C4-2B (cell line): ENCODE results near the gene FAM83G.

Experiments used
- H3K27ac ChIP-seq: fragments of 450-650 bp; 2 replicates; pipeline ENCODE4 v1.5.1; 2017
- ZFX ChIP-seq: fragments of 450-650 bp; IDR thresholded peaks from 2 replicates; pipeline ENCODE4 v1.6.1; 2017
- TF ChIP-seq, protein P1 (sequence below): fragments of 450-650 bp; conservative IDR thresholded peaks from 2 replicates; pipeline ENCODE4 v1.5.1; 2017; ENCODE audit warnings: mild to moderate bottlenecking

Gene FAM83G

DNA sequence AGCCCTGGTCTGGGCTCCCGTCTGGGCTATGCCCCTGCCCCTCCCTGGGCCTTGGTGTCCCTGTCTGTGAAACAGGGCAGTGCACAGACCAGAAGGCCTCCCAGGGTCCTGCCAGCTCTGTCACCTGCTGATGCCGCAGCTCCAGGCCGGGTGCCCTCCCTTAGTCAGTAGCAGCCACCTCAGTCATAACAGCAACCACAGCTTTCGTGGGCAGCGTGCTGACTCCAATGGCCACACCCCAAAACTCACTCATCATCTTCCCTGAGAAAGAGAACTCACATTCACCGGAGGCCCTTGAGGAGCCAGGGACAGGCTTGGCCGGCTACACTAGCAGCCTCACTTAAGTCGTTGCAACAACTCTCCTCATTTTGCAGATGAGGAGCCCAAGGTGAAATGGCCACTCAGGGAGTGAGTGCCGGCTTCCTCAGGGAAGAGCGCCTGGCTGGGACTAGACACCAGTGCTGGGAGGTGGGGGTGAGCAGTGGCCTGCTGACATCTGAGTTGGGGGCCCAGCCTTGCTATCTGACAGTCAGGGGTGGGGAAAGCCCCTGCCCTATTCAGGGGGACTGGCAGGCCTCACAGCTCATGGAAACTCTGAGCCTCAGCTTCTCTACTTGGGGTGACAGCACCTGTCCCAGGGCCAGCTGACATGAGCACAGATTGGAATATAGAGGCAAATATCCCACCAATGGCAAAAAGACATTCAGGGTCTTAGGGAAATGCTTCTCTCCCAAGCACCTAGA lies 30.0 kb downstream of the FAM83G start:
- H3K27ac ChIP-seq: no peak overlapping the region
- TF ChIP-seq, protein P1, sequence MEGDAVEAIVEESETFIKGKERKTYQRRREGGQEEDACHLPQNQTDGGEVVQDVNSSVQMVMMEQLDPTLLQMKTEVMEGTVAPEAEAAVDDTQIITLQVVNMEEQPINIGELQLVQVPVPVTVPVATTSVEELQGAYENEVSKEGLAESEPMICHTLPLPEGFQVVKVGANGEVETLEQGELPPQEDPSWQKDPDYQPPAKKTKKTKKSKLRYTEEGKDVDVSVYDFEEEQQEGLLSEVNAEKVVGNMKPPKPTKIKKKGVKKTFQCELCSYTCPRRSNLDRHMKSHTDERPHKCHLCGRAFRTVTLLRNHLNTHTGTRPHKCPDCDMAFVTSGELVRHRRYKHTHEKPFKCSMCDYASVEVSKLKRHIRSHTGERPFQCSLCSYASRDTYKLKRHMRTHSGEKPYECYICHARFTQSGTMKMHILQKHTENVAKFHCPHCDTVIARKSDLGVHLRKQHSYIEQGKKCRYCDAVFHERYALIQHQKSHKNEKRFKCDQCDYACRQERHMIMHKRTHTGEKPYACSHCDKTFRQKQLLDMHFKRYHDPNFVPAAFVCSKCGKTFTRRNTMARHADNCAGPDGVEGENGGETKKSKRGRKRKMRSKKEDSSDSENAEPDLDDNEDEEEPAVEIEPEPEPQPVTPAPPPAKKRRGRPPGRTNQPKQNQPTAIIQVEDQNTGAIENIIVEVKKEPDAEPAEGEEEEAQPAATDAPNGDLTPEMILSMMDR: no peak
- TF ChIP-seq ZFX: no peak

DNA sequence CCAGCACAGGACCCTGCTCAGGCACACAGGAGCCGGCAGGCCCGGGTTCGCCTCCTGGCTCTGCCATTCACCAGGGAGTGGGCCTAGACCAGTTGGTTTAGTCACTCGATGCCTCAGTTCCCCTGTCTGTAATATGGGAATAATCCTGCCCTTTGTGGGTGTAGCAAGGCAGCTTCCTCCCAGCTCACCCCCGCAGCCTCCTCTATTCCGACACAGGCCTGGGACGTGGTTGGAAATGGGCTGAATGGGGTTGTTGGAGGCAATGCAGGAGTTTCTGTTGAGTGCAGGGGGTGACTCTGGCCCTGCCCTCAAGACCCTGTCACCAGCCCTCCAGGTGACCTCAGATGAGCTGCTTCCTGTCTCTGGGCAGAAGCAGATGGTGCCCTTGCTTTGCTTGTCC lies 32.8 kb downstream of the FAM83G start:
- H3K27ac ChIP-seq: no peak overlapping the region
- TF ChIP-seq, protein P1: no peak
- TF ChIP-seq ZFX: no peak

DNA sequence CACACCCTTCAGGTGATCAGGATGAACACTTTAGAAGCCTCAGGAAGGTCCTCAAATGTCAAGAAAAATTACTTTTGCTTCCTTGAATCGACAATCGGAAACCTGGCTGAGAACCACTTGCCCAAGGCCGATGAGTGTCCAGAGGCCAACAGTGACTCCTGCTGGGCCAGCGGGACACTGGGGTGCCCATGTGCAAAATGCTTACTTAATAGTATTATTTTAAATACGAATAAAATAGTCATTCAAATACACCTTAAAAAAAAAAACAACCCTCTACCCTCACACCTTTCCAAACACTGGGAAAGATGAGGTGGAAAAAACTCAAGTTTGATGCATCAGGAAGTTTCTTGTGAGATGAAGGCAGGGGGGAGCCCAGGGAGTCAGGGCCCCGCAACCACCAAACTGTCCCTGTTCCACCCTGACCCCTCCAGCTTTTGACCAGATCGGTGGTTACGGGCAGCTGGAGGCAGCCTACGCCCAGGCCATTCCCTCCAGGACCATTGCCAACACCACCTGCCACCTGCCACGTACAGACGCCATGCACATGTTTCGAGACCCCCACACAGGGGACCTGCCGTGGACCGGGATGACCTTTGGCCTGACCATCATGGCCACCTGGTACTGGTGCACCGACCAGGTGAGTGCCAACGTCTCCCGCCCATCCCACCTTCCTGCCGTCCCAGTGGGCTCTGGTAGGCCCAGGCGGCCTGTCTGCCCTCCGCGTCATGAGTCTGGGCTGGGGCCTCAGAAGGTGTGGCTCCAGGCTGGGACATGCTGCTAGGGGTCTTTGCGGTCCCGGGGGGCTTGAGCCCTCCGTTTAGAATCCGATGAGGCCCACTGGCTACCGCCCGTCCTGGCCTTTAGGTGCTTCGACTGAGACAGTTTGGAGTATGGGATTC lies 33.7 kb downstream of the FAM83G start:
- no peak overlapping the region for H3K27ac ChIP-seq
- TF ChIP-seq ZFX: no peak
- TF ChIP-seq, protein P1: no peak

DNA sequence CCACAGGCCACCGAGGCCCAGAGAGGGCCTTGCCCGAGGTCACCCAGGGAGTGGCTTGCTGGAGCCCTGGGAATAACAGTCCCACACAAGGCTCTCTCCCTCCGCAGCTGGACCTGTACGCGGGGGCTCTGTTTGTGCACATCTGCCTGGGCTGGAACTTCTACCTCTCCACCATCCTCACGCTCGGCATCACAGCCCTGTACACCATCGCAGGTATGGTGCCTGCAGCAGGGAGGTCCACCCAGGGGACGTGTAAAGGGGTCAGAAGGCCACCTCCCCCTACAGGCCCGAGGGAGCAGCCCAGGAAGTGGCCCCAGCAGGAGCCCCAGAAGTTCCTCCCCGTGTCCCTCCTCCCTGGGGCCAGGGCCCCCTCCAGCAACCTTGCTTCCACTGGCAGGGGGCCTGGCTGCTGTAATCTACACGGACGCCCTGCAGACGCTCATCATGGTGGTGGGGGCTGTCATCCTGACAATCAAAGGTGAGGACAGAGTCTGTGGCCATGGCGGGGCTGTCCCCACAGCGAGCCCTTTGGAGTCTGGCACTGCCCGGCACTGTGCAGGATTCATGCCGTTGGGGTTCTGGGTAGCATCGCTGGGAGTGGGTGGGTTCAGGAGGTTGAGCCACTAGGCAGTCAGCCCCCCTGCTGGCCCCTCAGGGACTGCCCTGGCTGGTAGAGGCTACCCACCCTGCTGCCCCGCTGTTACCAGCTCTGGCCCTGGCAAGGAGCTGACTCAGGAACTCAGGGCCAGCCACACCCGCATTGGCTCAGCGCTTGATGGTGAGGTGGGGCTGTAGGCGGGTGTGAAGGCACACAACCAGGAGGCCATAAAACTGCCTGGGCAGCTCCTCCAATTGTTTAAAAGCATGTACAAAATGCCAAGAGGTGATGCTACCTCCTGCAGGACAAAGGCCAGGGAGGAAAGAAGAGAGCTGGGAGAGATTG lies 35.3 kb downstream of the FAM83G start:
- TF ChIP-seq ZFX: no peak
- TF ChIP-seq, protein P1: no peak
- H3K27ac ChIP-seq: no peak overlapping the region

DNA sequence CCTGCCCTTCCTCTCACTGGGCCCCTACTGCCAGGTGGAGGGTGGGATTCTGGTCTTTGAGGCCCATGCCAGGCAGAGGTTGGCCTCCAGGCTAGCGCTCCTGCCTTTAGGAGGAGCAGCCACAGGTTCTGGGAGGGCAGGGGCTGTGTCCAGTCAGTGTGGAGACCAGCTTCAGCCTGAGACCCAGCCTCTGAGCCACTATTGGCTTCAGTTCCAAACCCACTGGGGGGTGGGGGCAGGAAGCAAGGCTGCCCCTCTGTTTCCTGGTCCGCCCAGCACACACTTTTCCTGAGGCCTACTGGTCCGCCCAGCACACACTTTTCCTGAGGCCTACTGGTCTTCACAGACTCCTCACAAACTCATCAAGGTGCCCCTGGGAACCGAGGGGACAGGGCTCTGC lies 36.2 kb downstream of the FAM83G start:
- no peak overlapping the region for H3K27ac ChIP-seq
- TF ChIP-seq, protein P1: no peak
- TF ChIP-seq ZFX: no peak

DNA sequence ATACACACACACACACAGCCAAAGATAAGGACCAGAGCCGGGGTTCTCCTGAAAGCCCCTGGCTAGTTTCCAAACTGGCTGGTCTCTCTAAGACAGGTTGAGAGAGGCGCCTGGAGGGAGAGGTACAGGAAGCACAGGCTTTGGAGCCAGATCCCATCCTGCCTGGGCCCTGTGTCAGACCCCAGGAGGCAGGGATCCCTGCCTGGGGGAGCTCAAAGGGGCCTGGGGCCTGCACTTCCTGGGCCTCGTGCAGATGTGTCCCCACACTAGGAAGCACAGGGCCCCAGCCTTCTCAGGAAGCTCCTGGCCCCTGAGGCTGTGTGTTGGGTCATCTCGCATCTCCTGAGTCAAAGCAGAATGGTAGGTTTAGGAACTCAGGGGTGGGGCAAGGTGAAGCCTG lies 36.6 kb downstream of the FAM83G start:
- H3K27ac ChIP-seq: no peak overlapping the region
- TF ChIP-seq, protein P1: no peak
